Muscle layer of duodenum (tissue), 2 donors: ENCODE data around the gene KIAA0825.
"Not testable (repeated sequence)": the region's sequence is repeated elsewhere in the genome, so short reads cannot be mapped to it uniquely, and the experiment has no call there.

Source experiments
- H3K27ac ChIP-seq: one replicate; pipeline ENCODE4 v1.7.0; 2013; ENCODE audit warnings: mild to moderate bottlenecking, low read length
- H3K27me3 ChIP-seq: one replicate; pipeline ENCODE4 v1.7.0; 2013; ENCODE audit warnings: low read depth, mild to moderate bottlenecking, control low read depth, low read length
- H3K36me3 ChIP-seq, 2 donors: one replicate each; pipeline ENCODE4 v1.7.0; 2013; ENCODE audit warnings: low read length in 2 of 2, control low read depth in 1 of 2, mild to moderate bottlenecking in 1 of 2; ENCODE audit not compliant: insufficient read depth in 2 of 2, control insufficient read depth in 1 of 2
- H3K4me1 ChIP-seq, 2 donors: one replicate each; pipeline ENCODE4 v1.7.0; 2013; ENCODE audit warnings: low read length in 2 of 2, mild to moderate bottlenecking in 2 of 2, control low read depth in 1 of 2, moderate library complexity in 1 of 2; ENCODE audit not compliant: insufficient read depth in 2 of 2, control insufficient read depth in 1 of 2
- H3K4me3 ChIP-seq, 2 donors: one replicate each; pipeline ENCODE4 v1.7.0; 2013; ENCODE audit warnings: low read length in 2 of 2, low read depth in 1 of 2, mild to moderate bottlenecking in 1 of 2
- H3K9me3 ChIP-seq, 2 donors: one replicate each; pipeline ENCODE4 v1.7.0; 2013; ENCODE audit warnings: low read length in 2 of 2, control low read depth in 1 of 2, mild to moderate bottlenecking in 1 of 2; ENCODE audit not compliant: control insufficient read depth in 1 of 2
- donor health status: healthy.

Gene KIAA0825

GRCh38 chr5:94575196-94575595 lies 43.2 kb downstream of the KIAA0825 start:
- peaks cover 0 to 4% of the 10 kb centered on the region in 2 donors for H3K36me3 ChIP-seq
- no peak overlapping the region for H3K4me3 ChIP-seq
- H3K27me3 ChIP-seq, result no peaks in the 10 kb centered on the region
- H3K4me1 ChIP-seq, result no peaks in the 10 kb centered on the region
- no peak overlapping the region for H3K27ac ChIP-seq
- H3K9me3 ChIP-seq, result no peaks in the 10 kb centered on the region

- not testable (repeated sequence) for H3K36me3 ChIP-seq, H3K27ac ChIP-seq, H3K27me3 ChIP-seq, H3K4me1 ChIP-seq, H3K4me3 ChIP-seq, H3K9me3 ChIP-seq
These were observed 45.1 kb downstream of the KIAA0825 start for GRCh38 chr5:94573349-94573748.

DNA sequence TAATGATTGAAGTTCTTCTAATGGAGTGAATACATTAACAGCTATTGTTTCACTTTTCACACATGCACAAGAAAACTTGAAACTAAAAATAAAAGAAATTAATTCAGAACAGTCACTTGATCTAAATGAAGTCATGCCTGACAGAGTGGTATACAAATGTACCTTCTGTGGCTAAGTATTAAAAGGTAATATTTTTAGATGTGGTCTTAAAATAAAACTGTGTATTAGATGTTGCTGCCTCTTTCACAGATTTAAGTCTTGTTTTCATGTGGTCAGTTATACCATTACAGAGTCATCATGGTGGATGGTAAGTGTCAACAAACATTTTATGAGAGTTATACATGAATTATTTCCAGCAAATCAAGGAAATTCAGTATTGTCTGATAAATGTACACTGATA lies 47.0 kb downstream of the KIAA0825 start:
- Histone ChIP-seq H3K9me3 (no peaks in the 10 kb centered on the region), H3K27ac (no peak overlapping the region), H3K4me3 (no peak overlapping the region), H3K36me3 (peaks cover 0 to 4% of the 10 kb centered on the region in 2 donors), H3K27me3 (no peaks in the 10 kb centered on the region), H3K4me1 (no peaks in the 10 kb centered on the region)

- H3K36me3 ChIP-seq, result no peaks in the 10 kb centered on the region
- H3K27me3 ChIP-seq, result no peaks in the 10 kb centered on the region
- no peaks in the 10 kb centered on the region for H3K4me1 ChIP-seq
- H3K4me3 ChIP-seq, result no peak overlapping the region
- no peaks in the 10 kb centered on the region for H3K9me3 ChIP-seq
- no peak overlapping the region for H3K27ac ChIP-seq
These were observed 53.6 kb downstream of the KIAA0825 start for GRCh38 chr5:94564812-94565211.

DNA sequence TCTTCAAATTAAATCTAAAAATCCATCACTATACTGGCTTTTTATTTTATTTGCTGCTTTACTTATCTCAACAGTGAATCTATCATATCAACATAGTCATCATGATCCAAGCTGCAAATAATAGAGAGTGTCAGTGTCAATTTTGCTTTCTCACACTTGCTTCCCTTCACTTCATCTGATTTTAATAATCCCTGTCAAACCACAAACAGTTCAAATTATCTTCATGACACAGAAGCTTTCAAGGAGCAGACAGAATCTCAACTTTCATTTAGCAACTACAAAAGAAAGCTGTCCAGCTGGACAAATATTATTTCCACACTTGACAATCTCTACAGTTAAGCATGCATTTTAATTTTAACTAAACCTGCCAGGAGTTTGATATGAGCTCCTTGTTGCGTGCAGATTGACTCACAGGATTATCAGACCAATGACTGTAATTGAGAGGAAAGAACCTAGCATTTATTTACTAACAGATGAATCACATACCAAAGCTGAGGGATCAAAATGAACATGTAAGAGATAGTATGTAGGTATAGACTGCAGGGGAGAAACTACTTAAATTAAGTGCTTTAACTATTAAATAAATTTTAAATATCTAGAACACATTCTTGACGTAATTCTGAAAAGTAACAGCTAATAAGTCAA lies 56.0 kb downstream of the KIAA0825 start:
- H3K27me3 ChIP-seq, result no peaks in the 10 kb centered on the region
- no peaks in the 10 kb centered on the region for H3K4me1 ChIP-seq
- no peak overlapping the region for H3K27ac ChIP-seq
- H3K9me3 ChIP-seq, result no peaks in the 10 kb centered on the region
- no peak overlapping the region for H3K4me3 ChIP-seq
- H3K36me3 ChIP-seq, result no peaks in the 10 kb centered on the region

GRCh38 chr5:94558028-94558427 lies 60.4 kb downstream of the KIAA0825 start:
- Histone ChIP-seq H3K4me1 (no peaks in the 10 kb centered on the region), H3K27me3 (no peaks in the 10 kb centered on the region), H3K4me3 (no peak overlapping the region), H3K27ac (no peak overlapping the region), H3K36me3 (no peaks in the 10 kb centered on the region), H3K9me3 (no peaks in the 10 kb centered on the region)

DNA sequence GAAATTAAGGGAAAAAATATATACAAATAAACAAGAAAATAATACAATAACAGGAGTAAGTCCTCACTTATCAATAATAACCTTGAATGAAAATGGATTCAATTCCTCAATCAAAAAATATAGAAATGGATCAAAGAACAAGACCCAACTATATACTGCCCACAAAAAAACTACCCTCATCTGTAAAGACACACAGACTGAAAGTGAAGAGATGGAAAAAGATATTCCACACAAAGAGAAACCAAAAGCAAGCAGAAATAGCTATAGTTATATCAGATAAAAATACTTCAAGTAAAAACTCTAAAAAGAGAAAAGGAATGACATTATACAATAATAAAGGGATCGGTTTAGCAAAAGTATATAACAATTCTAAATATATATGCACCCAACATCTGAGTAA lies 66.5 kb downstream of the KIAA0825 start:
- Histone ChIP-seq H3K27ac (no peak overlapping the region), H3K36me3 (no peaks in the 10 kb centered on the region), H3K4me1 (no peaks in the 10 kb centered on the region), H3K27me3 (no peaks in the 10 kb centered on the region), H3K9me3 (peaks cover 0 to 2% of the 10 kb centered on the region in 2 donors), H3K4me3 (no peak overlapping the region)

DNA sequence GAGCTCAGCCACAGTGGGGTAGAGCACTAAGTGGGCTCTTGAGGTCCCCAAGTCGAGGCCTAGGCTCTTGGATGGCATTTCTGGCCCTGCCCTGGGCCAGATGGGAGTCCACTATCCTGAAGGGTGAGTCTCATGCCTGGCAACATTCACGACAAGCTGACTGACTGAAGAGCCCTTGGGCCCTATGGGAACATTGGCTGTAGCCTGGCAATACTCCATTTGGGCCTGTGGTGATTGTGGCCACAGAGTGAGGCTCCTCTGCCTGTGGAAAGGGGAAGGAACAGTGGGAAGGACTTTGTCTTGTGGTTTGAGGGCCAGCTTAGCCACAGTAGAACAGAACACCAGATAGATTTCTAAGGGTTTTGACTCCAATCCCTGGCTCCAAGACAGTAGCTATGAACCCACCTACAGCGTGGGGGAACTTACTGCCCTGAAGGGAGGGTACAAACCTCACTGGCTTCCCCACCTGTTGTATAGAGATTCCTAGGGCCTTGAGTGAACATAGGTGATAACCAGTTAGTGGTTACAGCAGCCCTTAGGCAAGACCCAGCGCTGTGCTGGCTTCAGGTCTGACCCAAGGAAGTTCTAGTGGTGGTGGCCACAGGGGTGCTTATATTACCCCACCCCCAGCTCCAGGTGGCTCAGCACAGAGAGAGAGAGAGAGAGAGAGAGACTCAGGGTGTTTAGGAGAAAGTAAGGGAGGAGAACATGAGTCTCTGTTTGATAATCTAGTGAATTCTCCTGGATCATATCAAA lies 72.4 kb downstream of the KIAA0825 start:
- Histone ChIP-seq H3K36me3 (no peaks in the 10 kb centered on the region), H3K9me3 (no peaks in the 10 kb centered on the region), H3K27me3 (no peaks in the 10 kb centered on the region), H3K4me3 (no peak overlapping the region), H3K27ac (no peak overlapping the region), H3K4me1 (peaks cover 0 to 5% of the 10 kb centered on the region in 2 donors)

DNA sequence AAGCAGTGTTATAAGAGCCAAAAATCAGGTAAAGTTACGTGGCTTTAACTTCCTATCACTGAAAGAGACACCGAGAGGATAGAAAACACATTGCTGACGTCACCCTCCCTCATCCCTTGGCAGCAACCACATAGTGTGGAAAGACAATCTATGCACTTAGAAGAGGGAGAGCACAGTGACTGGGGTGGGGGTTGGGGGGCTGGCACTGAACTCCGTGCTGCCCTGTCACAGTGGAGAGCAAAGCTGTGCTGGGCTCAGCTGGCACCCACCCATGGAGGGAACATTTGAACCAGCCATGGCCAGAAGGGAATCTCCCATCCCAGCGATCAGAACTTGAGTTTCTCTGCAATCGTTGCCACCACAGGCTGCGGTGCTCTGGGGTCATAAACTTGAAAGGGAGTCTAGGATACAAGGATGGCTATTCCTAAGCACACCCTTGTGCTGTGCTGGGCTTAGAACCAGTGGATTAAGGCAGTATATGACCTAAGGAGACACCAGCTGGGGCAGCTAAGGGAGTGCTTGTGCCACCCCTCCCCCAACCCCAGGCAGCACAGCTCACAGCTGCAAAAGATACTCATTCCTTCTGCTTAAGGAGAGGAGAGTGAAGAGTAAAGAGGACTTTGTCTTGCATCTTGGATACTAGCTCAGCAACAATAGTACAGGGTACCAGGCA lies 73.4 kb downstream of the KIAA0825 start:
- no peaks in the 10 kb centered on the region for H3K36me3 ChIP-seq
- H3K27me3 ChIP-seq, result no peaks in the 10 kb centered on the region
- no peak overlapping the region for H3K4me3 ChIP-seq
- peaks cover 0 to 5% of the 10 kb centered on the region in 2 donors for H3K4me1 ChIP-seq
- H3K9me3 ChIP-seq, result no peaks in the 10 kb centered on the region
- no peak overlapping the region for H3K27ac ChIP-seq

DNA sequence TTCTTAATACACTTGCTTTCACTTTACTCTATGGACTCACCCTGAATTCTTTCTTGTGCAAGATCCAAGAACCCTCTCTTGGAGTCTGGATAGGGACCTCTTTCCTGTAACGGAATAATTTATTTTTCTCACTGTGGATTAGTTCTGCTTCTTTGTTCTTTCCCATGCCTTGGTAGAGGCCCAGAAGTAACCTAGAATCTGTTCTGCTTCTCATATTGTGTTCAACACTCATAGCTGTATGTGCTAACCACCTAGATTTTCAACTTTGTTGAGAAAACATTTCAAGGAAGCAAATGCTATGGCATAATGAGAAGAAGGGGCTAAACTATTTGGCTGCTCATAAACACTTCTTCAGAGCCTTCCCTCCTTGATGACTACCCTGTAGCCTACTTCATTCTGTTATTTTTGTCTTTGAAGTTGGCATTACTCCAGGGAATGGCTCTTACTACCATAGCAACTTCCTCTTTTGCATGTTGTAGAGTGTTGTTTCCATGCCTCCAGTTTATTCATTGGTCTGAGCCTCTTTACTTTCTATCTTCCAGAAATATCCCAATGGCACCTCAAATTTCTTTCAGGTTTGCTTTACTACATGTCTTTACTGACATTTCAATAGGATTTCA lies 74.3 kb downstream of the KIAA0825 start:
- no peak overlapping the region for H3K27ac ChIP-seq
- peaks cover 0 to 5% of the 10 kb centered on the region in 2 donors for H3K4me1 ChIP-seq
- H3K9me3 ChIP-seq, result no peaks in the 10 kb centered on the region
- no peaks in the 10 kb centered on the region for H3K27me3 ChIP-seq
- no peaks in the 10 kb centered on the region for H3K36me3 ChIP-seq
- no peak overlapping the region for H3K4me3 ChIP-seq

DNA sequence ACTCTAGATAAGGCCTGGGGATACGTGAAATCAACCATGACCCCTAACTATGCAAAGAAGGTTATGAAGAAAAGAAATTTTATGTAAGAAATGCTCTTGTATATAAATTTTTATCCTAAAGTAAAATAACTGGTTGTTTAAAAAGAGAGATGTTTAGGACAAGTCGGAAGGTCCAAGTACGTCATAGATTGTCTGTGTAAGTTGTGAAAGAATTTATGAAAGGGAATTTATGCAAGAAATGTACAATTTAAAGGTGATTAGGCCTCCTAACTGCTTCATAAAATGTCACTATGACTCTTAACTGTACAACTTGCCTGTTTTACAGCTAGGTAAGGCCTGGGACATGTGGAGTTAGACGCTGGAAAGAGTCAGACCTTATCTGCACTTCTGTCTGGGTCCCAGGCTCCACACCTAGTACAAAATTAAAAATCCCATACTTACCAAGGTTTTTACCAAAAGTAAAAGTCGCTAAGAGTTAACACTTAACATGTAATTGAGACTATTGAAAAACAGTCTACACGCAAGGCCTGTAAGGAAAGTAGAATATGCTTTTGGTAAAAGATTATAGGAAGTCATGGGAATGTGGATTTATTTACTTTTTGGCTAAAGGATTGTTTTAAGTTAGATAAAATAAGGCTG lies 77.4 kb downstream of the KIAA0825 start:
- peaks cover 0 to 5% of the 10 kb centered on the region in 2 donors for H3K4me1 ChIP-seq

More for the DNA sequence above, 77.4 kb downstream of the KIAA0825 start:
- Histone ChIP-seq H3K27ac (no peak overlapping the region), H3K36me3 (no peaks in the 10 kb centered on the region), H3K27me3 (no peaks in the 10 kb centered on the region), H3K4me3 (no peak overlapping the region), H3K9me3 (no peaks in the 10 kb centered on the region)
